SU-DHL-6 (cell line): Measurements from ENCODE around the gene TSPYL1.

Experiments
- EZH2phosphoT487 ChIP-seq: fragments of 200-600 bp; sonication (generic), shearing (Covaris generic); conservative IDR thresholded peaks from 2 replicates; pipeline ENCODE4 v1.6.1; 2018; ENCODE audit warnings: mild to moderate bottlenecking, antibody characterized with exemption, low read length, moderate library complexity, mixed read lengths
- TF ChIP-seq, protein P1 (sequence below): fragments of 200-600 bp; sonication (generic); IDR thresholded peaks from one replicate; pipeline ENCODE4 v1.5.1; 2017; ENCODE audit warnings: antibody characterized with exemption, mild to moderate bottlenecking, low read length, moderate library complexity; ENCODE audit not compliant: insufficient read depth, poor library complexity, severe bottlenecking

- TF ChIP-seq, protein P1, sequence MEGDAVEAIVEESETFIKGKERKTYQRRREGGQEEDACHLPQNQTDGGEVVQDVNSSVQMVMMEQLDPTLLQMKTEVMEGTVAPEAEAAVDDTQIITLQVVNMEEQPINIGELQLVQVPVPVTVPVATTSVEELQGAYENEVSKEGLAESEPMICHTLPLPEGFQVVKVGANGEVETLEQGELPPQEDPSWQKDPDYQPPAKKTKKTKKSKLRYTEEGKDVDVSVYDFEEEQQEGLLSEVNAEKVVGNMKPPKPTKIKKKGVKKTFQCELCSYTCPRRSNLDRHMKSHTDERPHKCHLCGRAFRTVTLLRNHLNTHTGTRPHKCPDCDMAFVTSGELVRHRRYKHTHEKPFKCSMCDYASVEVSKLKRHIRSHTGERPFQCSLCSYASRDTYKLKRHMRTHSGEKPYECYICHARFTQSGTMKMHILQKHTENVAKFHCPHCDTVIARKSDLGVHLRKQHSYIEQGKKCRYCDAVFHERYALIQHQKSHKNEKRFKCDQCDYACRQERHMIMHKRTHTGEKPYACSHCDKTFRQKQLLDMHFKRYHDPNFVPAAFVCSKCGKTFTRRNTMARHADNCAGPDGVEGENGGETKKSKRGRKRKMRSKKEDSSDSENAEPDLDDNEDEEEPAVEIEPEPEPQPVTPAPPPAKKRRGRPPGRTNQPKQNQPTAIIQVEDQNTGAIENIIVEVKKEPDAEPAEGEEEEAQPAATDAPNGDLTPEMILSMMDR = no peak
- no peak for TF ChIP-seq EZH2phosphoT487
Measured at GRCh38 chr6:116307633-116308032, 27.9 kb upstream of the TSPYL1 start.
